ENCODE measurements around the gene ADAMTS3. TPM values are rescaled to one million over a fixed set of nuclear protein-coding genes. Genes with fewer than 3 reads are reported as not detected.

The ADAMTS3 gene
- total and polyA plus RNA-seq, 2 experiments from 2014 or later, result 1.2 to 3.7 TPM

- no peaks in the 10 kb centered on the region for H3K4me1 ChIP-seq (ENCODE audit: insufficient read depth)
- Mint-ChIP-seq H3K27me3 (ENCODE audit: insufficient read depth, low read depth, poor library complexity) (no peaks in the 10 kb centered on the region), H3K36me3 (ENCODE audit: low read depth) (peaks cover 4% of the 10 kb centered on the region; the same call in 2 of the 3 replicates)
Measured at GRCh38 chr4:72494156-72494555, 74.9 kb downstream of the ADAMTS3 start.

More at GRCh38 chr4:72494156-72494555, 74.9 kb downstream of the ADAMTS3 start:
- Histone ChIP-seq H3K27me3 (ENCODE audit: insufficient read depth) (no peaks in the 10 kb centered on the region), H4K20me1 (replicated peaks; ENCODE audit: insufficient read depth) (no peaks in the 10 kb centered on the region), H3K9me2 (ENCODE audit: insufficient read depth) (no peaks in the 10 kb centered on the region), H2AFZ (no peak overlapping the region), H3K27ac (ENCODE audit: low read depth) (no peak overlapping the region), H3K79me2 (replicated peaks; ENCODE audit: insufficient read depth) (no peaks in the 10 kb centered on the region), H3K4me3 (no peak overlapping the region), H3K4me2 (no peak overlapping the region), H3K36me3 (ENCODE audit: insufficient read depth) (no peaks in the 10 kb centered on the region), H3F3A (replicated peaks; ENCODE audit: low read depth) (no peaks in the 10 kb centered on the region)
- no peak for DNase-seq (ENCODE audit: low spot score)
- no peak for TF ChIP-seq NANOG (IDR thresholded peaks at IDR 0.05; ENCODE audit: borderline replicate concordance)
- no peak for TF ChIP-seq POLR2AphosphoS5 (IDR thresholded peaks at IDR 0.05; ENCODE audit: low read depth)
- TF ChIP-seq ETS1 (IDR thresholded peaks at IDR 0.05), result no peak
- TF ChIP-seq STAT1 (IDR thresholded peaks at IDR 0.05; ENCODE audit: unreplicated experiment), result no peak
- no peak for TF ChIP-seq CTCF (conservative IDR thresholded peaks at IDR 0.05; ENCODE audit: low read depth in 2 of 2)
- TF ChIP-seq EZH2phosphoT487 (IDR thresholded peaks at IDR 0.05; ENCODE audit: unreplicated experiment), result no peak
- no peak for TF ChIP-seq REST (IDR thresholded peaks at IDR 0.05; ENCODE audit: unreplicated experiment)
- no peak for TF ChIP-seq ZNF331 (CRISPR knock-in tag; IDR thresholded peaks at IDR 0.05; ENCODE audit: low read depth)
- no peak for TF ChIP-seq ZNF462 (CRISPR knock-in tag; IDR thresholded peaks at IDR 0.05)
- no peak for TF ChIP-seq ZNF114 (CRISPR knock-in tag; IDR thresholded peaks at IDR 0.05)
- no peak for TF ChIP-seq EZH2 (IDR thresholded peaks at IDR 0.05; ENCODE audit: low read depth, unreplicated experiment)
- TF ChIP-seq CREB1 (CRISPR knock-in tag; IDR thresholded peaks at IDR 0.05; ENCODE audit: low read depth), result no peak
- TF ChIP-seq JUNB (IDR thresholded peaks at IDR 0.05; ENCODE audit: unreplicated experiment), result no peak
- no peak overlapping the region for H3K4me3 Mint-ChIP-seq
- no peak overlapping the region for H3K27ac Mint-ChIP-seq
- ATAC-seq, result no peak
- 0 out of 3 replicates have a peak, but pooled peaks cover 2% of the 10 kb centered on the region for H3K9me3 Mint-ChIP-seq
- H3K4me1 Mint-ChIP-seq, result peaks cover 2% of the 10 kb centered on the region; the same call in 2 of the 3 replicates
